GM12865 (cell line): ENCODE data around the gene RASA3.
"Not testable (repeated sequence)": the region's sequence is repeated elsewhere in the genome, so short reads cannot be mapped to it uniquely, and the experiment has no call there.

ENCODE experiments used
- DNase-seq: peaks from one replicate; pipeline ENCODE4 v3.0.0; 2010; ENCODE audit warnings: low read depth
- H3K4me3 ChIP-seq: 2 replicates; pipeline ENCODE4 v1.5.1; 2011; ENCODE audit warnings: mild to moderate bottlenecking, low read depth, low read length, control low read depth
- CTCF ChIP-seq: IDR thresholded peaks from 2 replicates; pipeline ENCODE4 v1.5.1; 2011; ENCODE audit warnings: low read length, control low read depth, low read depth, inconsistent platforms; ENCODE audit not compliant: insufficient read depth; ENCODE audit errors: missing control alignments

RASA3 gene

GRCh38 chr13:114161644-114162532 is 29.5 kb upstream of the RASA3 start:
- no peak for DNase-seq
- H3K4me3 ChIP-seq, result no peak overlapping the region
- no peak for TF ChIP-seq CTCF

GRCh38 chr13:114161028-114161556 is 28.7 kb upstream of the RASA3 start:
- TF ChIP-seq CTCF, result no peak
- H3K4me3 ChIP-seq, result no peak overlapping the region
- no peak for DNase-seq

GRCh38 chr13:114158869-114159666 is 26.6 kb upstream of the RASA3 start:
- not testable (repeated sequence) for H3K4me3 ChIP-seq

DNA sequence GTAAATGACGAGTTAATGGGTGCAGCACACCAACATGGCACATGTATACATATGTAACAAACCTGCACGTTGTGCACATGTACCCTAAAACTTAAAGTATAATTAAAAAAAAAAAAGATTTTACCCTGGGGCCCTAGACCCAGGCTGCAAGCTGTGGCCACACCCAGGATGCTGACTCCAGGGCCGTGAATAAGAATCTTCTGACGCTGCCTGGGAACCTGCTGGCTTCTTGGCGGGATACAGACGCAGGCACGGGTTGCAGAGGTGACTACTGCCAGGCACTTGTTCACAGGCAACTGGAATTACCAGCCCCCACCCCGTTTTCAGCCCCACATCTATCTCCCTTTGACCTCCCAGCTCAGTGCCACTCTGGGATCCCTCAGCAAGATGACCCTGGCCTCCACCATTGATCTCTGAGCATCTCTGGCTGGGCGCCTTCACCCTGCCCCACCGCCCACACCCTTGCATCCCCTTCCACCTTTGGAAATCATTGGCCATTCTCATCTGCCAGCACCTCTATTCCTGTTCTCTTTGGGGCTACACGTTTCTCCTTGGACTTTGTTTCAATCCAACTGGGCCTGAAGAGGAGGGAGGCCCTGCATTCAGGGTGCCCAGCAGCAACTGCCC is 25.6 kb upstream of the RASA3 start:
- DNase-seq, result no peak
- TF ChIP-seq CTCF, result no peak
- H3K4me3 ChIP-seq, result no peak overlapping the region

More at GRCh38 chr13:114158869-114159666, 26.6 kb upstream of the RASA3 start:
- DNase-seq, result peak; percentile 72

- no peak for DNase-seq
- TF ChIP-seq CTCF, result no peak
- H3K4me3 ChIP-seq, result no peak overlapping the region
Observed at GRCh38 chr13:114155926-114156883, 23.8 kb upstream of the RASA3 start.

- no peak for DNase-seq
- no peak overlapping the region for H3K4me3 ChIP-seq
- no peak for TF ChIP-seq CTCF
Observed at GRCh38 chr13:114155320-114155719, 22.9 kb upstream of the RASA3 start.
